HG03280 (cell line): Measurements from ENCODE around the gene CTNNBL1.
A peak's percentile ranks its signal among the peaks of the same experiment; 100 is the strongest.
"Not testable (repeated sequence)": the region's sequence is repeated elsewhere in the genome, so short reads cannot be mapped to it uniquely, and the experiment has no call there.

Source experiments
- ATAC-seq: cut with Tn5 transposase; IDR thresholded peaks from one replicate; pipeline ENCODE4 v1.9.1; 2021; ENCODE audit warnings: mild to moderate bottlenecking, moderate library complexity; ENCODE audit not compliant: unreplicated experiment

Gene CTNNBL1

GRCh38 chr20:37848706-37849105 lies 154.9 kb downstream of the CTNNBL1 start:
- no peak for ATAC-seq

GRCh38 chr20:37849156-37849555 lies 155.3 kb downstream of the CTNNBL1 start:
- ATAC-seq: no peak

DNA sequence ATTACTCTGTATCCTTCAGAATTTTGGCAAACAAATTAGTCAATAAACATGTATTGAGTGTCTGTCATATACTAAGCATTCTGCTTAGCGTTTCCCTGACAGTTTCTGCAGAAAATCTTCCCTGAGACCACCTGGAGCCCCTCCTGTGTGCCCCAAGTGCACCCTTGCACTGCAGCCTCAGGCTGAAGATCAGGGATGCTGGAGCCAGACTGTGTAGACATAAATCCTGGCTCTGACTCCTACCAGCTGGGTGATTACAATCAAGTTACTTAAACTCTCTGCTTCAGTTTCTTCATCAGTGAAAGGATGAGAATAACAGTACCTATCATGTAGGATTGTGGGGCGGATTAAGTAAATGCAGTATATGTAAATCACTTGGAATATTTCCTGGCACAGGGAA lies 155.7 kb downstream of the CTNNBL1 start:
- ATAC-seq: no peak

GRCh38 chr20:37850036-37850592 lies 156.3 kb downstream of the CTNNBL1 start:
- ATAC-seq: no peak

- no peak for ATAC-seq
Observed at GRCh38 chr20:37850724-37851355, 157.0 kb downstream of the CTNNBL1 start.

GRCh38 chr20:37852666-37853065 lies 158.8 kb downstream of the CTNNBL1 start:
- no peak for ATAC-seq

- peak; percentile 62 for ATAC-seq
Observed at GRCh38 chr20:37853823-37854375, 160.1 kb downstream of the CTNNBL1 start.

DNA sequence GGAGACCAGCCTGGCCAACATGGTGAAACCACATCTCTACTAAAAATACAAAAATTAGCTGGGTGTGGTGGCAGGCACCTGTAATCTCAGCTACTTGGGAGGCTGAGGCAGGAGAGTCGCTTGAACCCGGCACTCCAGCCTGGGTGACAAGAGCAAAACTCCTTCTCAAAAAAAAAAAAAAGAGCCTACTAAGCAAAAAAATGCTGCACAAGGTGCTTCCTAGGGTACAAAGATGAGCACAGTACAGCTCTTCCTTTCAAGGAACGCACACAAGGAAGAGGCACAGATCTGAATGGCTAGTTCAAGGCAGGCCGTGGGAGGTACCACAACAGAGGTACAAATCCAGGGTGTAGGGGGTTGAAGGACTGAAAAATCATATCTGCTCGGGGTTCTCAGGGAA lies 162.2 kb downstream of the CTNNBL1 start:
- not testable (repeated sequence) for ATAC-seq

GRCh38 chr20:37856932-37857660 lies 163.3 kb downstream of the CTNNBL1 start:
- ATAC-seq: no peak

DNA sequence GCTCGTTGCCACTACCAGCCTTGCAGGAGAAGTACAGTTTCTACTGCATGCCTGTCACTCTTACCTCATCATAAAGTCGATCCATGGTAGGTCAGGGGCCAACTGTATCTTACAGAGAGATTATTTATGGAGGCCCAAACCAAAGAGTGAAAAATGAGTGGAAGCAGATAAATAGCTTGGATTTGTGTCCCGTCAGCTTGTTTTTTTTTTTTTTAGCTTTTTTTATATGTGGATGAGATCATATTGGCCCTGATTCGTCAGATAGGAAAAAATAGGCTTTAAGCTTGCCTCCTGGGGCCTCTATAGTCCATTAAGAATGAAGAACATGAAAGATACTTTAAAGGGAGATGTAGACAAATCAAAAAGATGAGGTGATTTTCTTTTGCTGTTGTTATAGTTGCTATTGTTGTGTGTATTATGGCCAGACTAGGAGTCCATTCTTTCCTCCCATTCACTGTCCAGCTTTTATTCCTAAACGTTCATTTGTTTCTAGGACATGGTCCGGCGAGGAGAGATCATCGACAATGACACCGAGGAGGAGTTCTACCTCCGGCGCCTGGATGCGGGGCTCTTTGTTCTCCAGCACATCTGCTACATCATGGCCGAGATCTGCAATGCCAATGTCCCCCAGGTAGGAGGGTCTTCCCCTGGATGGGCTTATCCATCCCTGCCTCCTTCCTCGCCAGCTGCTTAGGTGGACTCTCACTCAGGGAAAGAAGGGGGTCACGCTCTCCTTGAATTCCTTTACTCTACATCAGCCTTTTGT lies 165.8 kb downstream of the CTNNBL1 start:
- ATAC-seq: no peak

DNA sequence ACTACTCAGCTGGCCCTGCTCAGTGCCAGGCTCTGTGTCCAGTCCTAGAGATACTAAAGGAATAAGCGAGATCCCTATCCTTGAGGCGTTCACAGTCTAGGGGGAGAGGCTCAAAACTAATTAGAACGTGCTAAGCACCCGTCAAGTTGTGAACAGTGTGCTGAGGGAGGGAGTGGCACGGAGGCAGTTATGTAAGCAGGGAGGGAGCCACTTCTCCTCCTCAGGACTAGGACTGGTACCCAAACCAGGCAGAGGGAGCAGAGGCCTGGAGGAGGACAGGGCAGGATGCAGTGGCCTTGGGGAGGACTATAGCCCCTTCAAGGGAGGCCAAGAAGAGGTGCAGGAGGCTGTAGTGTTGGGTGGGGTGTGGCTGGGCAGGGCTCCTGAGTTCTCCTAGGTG lies 169.5 kb downstream of the CTNNBL1 start:
- ATAC-seq: no peak

DNA sequence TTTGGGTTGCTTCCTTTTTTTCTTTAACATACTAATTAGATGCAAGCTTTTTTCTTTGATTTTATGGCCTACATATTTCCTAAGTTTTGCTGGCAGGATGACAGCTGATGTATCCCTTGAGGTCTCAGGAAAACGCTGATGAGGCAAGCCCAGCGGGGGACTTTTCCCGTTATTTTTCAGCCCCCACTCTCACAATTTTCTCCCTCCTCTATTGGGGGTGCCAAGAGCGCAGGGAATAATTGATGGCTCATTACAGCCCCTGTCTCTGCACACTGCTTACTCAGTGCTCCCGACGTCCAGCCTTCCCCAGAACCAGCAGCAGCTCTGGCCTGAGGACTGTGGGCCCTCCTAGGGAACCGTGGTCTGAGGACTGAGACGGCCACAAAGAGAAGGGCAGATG lies 170.5 kb downstream of the CTNNBL1 start:
- no peak for ATAC-seq

GRCh38 chr20:37866051-37866450 lies 172.2 kb downstream of the CTNNBL1 start:
- no peak for ATAC-seq

DNA sequence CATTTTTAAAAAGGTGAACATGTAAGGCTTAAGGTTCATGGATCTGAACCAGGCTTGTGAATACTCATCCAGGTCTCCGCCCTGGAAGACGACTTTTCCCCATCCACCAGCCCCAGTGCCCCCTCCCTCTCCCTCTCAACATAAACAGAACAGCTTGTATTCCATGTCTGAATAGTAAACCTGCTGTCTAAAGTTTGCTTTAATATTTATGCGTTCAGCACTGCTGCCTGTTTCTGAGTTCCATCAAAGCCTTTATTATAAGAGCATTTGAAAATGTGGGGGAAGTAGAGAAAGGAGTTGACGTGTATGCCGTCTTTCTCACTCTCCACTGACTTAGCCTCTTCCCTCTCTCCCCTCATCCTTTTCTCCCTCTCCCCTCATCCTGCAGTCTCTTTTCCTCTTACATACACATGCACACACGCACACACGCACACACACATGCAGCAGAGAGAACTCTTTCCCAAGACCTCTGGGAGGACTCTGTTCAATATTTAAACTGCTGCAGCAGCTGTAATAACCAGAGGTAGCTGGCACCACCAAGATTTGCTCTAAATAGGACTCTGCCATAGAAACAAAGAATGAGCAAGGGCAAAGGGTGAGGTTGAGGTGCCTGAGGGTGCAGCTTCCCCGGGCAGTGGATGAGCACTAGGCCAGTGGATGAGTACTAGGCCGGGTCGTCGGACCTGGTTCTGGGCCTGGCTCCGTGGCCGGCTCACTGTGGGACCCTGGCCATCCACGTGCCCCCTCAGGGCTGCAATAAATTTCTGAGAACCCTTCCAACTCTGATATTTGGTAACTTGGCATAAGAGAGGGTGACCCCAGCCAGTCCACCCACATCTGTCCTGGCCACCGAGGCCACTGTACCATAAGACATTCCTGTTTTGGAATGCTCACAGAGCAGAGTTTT lies 173.7 kb downstream of the CTNNBL1 start:
- ATAC-seq: no peak

DNA sequence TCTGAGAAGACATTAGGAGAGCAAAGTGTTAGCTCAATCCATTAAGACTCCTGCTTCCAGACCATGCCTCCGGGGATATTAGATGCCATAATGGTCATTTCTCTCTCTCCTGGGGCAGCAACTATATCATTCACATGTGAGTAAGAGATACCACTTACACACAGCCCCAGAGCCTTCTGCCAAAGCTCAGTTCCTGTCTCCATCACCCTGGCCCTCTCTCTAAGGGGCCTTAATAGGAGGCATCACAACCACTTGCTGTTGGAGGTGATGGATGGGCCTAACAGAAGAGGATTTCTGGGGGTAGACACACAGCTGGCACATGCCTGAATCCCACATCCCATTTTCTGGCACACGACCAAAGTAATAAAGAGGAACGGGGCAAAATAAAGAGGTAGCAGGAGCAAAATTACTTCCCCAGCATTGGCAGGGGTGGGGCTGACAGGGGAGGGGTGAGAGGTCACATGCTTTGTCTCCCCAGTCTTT lies 175.1 kb downstream of the CTNNBL1 start:
- no peak for ATAC-seq

GRCh38 chr20:37869334-37869861 lies 175.6 kb downstream of the CTNNBL1 start:
- no peak for ATAC-seq

GRCh38 chr20:37870294-37870693 lies 176.5 kb downstream of the CTNNBL1 start:
- ATAC-seq: no peak

DNA sequence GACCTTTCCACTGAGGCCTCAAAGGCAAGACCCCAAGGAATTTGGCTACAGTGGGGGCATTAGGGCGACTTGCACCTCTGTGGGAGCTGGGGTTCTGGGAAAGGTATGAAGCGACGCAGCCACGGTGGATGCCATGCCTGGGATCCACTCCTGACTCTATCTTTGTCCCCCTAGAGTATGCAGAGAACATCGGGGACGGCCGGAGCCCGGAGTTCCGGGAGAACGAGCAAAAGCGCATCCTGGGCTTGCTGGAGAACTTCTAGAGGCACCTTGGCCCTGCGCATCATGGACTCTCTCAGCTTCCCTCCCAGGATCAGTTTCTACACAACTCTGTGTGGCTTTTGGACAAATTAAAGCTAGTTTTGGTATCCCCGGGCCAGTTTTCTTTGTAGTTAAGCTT lies 177.9 kb downstream of the CTNNBL1 start:
- ATAC-seq: no peak

DNA sequence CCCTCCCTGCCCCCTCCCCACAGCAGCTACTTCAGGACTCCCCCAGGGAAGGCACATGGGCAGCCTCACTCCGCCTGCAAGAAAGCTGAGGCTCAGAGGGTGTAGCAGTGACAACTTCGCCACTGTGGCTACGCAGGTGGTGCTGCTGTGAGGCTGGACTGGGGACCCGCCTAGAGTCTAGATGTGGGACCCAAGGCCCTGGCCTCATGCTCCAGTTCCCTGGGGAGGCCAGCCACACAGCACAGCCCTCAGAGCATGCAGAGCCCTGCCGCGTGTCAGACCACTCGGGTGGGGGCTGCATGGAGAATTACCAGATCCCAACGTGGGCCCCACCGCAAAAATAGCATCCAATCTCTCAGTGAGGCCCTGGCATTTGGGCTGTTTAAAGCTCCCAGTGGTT lies 178.3 kb downstream of the CTNNBL1 start:
- no peak for ATAC-seq

DNA sequence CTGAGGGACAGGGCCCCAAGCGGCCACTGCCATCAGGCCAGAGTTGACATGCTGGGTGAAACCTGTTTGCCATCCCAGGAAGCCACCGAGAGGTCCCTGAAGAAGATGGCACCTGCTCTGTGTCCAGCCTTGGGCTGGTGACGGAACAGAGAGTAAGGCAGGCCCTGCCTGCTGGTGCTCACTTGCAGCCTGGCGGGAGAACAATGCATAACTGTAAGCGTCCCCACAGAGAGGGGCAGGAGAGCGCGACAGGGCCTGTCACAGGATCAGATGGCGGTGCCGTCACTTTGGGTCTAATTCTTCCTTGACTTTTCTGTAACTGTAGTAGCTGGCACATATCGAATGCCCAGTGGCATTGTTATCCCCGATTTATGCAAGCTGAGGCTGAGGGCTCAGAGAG lies 180.1 kb downstream of the CTNNBL1 start:
- ATAC-seq: no peak
